Common myeloid progenitor, CD34-positive (primary cell): ENCODE measurements around the gene SHISAL1.

Source experiments
- CTCF ChIA-PET: fragments of 350-600 bp; sonication (Branson Sonifier 250); formaldehyde crosslinking; loops from one replicate; lab custom pipeline; 2021; ENCODE audit warnings: antibody characterized with exemption; lab: Charles Lee
- POLR2A ChIA-PET: fragments of 350-600 bp; sonication (Branson Sonifier 250); formaldehyde crosslinking; loops from one replicate; lab custom pipeline; 2021; ENCODE audit warnings: antibody characterized with exemption; lab: Charles Lee
- DNase-seq, 3 donors: peaks; one replicate each; pipeline versions ENCODE4 v3.0.0 to v3.0.0-alpha.2; 2013
- H3K27ac ChIP-seq, 2 experiments: 1 replicate in 1 of 2; 2 replicates in 1 of 2; pipeline ENCODE4 v1.7.0; 2013; ENCODE audit warnings: inconsistent platforms in 2 of 2, low read length in 2 of 2, mild to moderate bottlenecking in 2 of 2, low read depth in 1 of 2, moderate library complexity in 1 of 2; ENCODE audit not compliant: severe bottlenecking in 2 of 2, insufficient read depth in 1 of 2, poor library complexity in 1 of 2
- H3K27me3 ChIP-seq, 5 experiments: replicated peaks in 2 of 5; 1 replicate in 3 of 5; 2 replicates in 2 of 5; pipeline versions ENCODE4 v1.6.1 to v1.7.0; 2013; ENCODE audit warnings: low read length in 4 of 5, mild to moderate bottlenecking in 2 of 5, moderate library complexity in 2 of 5, inconsistent platforms in 1 of 5; ENCODE audit not compliant: insufficient read depth in 5 of 5, control insufficient read depth in 4 of 5
- H3K36me3 ChIP-seq, 4 experiments: 1 replicate in 2 of 4; 2 replicates in 2 of 4; pipeline versions ENCODE4 v1.6.1 to v1.7.0; 2013; ENCODE audit warnings: low read length in 3 of 4, control low read depth in 1 of 4, mild to moderate bottlenecking in 1 of 4; ENCODE audit not compliant: control insufficient read depth in 4 of 4, insufficient read depth in 4 of 4
- H3K4me1 ChIP-seq, 4 experiments: 1 replicate in 3 of 4; 2 replicates in 1 of 4; pipeline versions ENCODE4 v1.6.1 to v1.7.1; 2013; ENCODE audit warnings: low read length in 3 of 4, mild to moderate bottlenecking in 3 of 4, control low read depth in 1 of 4, inconsistent platforms in 1 of 4, moderate library complexity in 1 of 4; ENCODE audit not compliant: control insufficient read depth in 4 of 4, insufficient read depth in 4 of 4; ENCODE audit errors: control extremely low read depth in 1 of 4
- H3K4me3 ChIP-seq, 7 experiments: 1 replicate in 4 of 7; 2 replicates in 3 of 7; pipeline versions ENCODE4 v1.5.1 to v1.7.0; 2013; ENCODE audit warnings: mild to moderate bottlenecking in 7 of 7, low read length in 6 of 7, moderate library complexity in 6 of 7, inconsistent platforms in 2 of 7, low read depth in 2 of 7, control low read depth in 1 of 7; ENCODE audit not compliant: insufficient read depth in 4 of 7, control insufficient read depth in 1 of 7; ENCODE audit errors: extremely low read depth in 1 of 7
- H3K9me3 ChIP-seq, 5 experiments: 1 replicate in 4 of 5; 2 replicates in 1 of 5; pipeline versions ENCODE4 v1.6.1 to v1.7.1; 2013; ENCODE audit warnings: low read length in 4 of 5, mild to moderate bottlenecking in 2 of 5, inconsistent platforms in 1 of 5, low read depth in 1 of 5, moderate library complexity in 1 of 5; ENCODE audit not compliant: control insufficient read depth in 4 of 5, insufficient read depth in 2 of 5; ENCODE audit errors: control extremely low read depth in 1 of 5
- WGBS: methylation state at CpG from one replicate; pipeline ENCODE4 v1.1.5; 2013; ENCODE audit not compliant: insufficient coverage; 5-methylcytosine and 5-hydroxymethylcytosine counted together

Gene SHISAL1

GRCh38 chr22:44220727-44221680 is 91.7 kb downstream of the SHISAL1 start:
- Histone ChIP-seq H3K4me1 (no peaks in the 10 kb centered on the region), H3K9me3 (no peaks in the 10 kb centered on the region), H3K27ac (no peak overlapping the region), H3K4me3 (no peak overlapping the region), H3K27me3 (peaks cover 0 to 9% (median 3%) of the 10 kb centered on the region in 5 experiments), H3K36me3 (no peaks in the 10 kb centered on the region)
- CTCF ChIA-PET, result interaction anchor here (0.7 to 1.2 kb wide), 2 partner anchors 19 to 86 kb away, joined by 3 read pairs; no protein-coding TSS in a partner anchor
- DNase-seq, result no peak
- WGBS, result 96% methylated on average over 16 of the region's 23 CpGs
- POLR2A ChIA-PET, result interaction anchor here (1.6 kb wide), 1 partner anchor 14 kb away, joined by 3 read pairs; no protein-coding TSS in a partner anchor

- 100% methylated on average over 14 of the region's 21 CpGs for WGBS
These were observed 93.5 kb downstream of the SHISAL1 start for GRCh38 chr22:44219101-44219870.

DNA sequence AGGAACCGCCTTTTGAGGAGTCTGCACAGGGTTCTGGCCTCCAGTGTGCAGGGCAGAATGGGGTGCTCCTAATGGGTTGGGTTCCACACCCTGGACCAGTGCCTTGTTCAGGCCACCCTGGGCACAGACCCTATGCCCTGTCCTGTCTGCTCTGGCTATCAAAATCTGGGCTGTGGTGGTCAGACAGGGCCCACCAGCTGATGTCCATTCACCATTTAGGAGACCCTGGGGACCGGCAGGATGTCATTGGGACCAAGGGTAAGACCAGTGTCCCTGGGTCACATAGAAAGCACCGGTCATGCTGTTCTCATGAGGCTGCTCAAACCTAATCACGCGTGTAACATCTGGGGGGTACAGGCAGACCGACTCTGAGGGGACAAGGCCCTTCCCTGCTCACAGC is 94.7 kb downstream of the SHISAL1 start:
- no peak for DNase-seq
- Histone ChIP-seq H3K9me3 (peaks cover 0 to 5% (median 4%) of the 10 kb centered on the region in 5 experiments), H3K36me3 (peaks cover 0 to 11% (median 2%) of the 10 kb centered on the region in 4 experiments), H3K27ac (no peak overlapping the region), H3K27me3 (no peaks in the 10 kb centered on the region), H3K4me3 (no peak overlapping the region), H3K4me1 (no peaks in the 10 kb centered on the region)
- CTCF ChIA-PET, result no interaction called here
- POLR2A ChIA-PET, result no interaction called here
- 90% methylated on average over 6 of the region's 6 CpGs for WGBS

More at GRCh38 chr22:44219101-44219870, 93.5 kb downstream of the SHISAL1 start:
- no peaks in the 10 kb centered on the region for H3K4me1 ChIP-seq
- POLR2A ChIA-PET, result no interaction called here
- no peak overlapping the region for H3K4me3 ChIP-seq
- no peak for DNase-seq
- H3K36me3 ChIP-seq, result no peaks in the 10 kb centered on the region
- H3K27me3 ChIP-seq, result peaks cover 0 to 3% (median 0%) of the 10 kb centered on the region in 5 experiments
- CTCF ChIA-PET, result no interaction called here
- no peak overlapping the region for H3K27ac ChIP-seq
- H3K9me3 ChIP-seq, result peaks cover 0 to 5% (median 4%) of the 10 kb centered on the region in 5 experiments

GRCh38 chr22:44217346-44217745 is 95.4 kb downstream of the SHISAL1 start:
- whole genome bisulfite sequencing, result 88% methylated on average over 7 of the region's 7 CpGs
- H3K4me1 ChIP-seq, result no peaks in the 10 kb centered on the region
- POLR2A ChIA-PET, result no interaction called here

GRCh38 chr22:44215287-44215686 is 97.5 kb downstream of the SHISAL1 start:
- 100% methylated on average over 1 of the region's 4 CpGs for WGBS
- H3K36me3 ChIP-seq, result peaks cover 0 to 11% (median 2%) of the 10 kb centered on the region in 4 experiments
- peaks cover 0 to 4% (median 0%) of the 10 kb centered on the region in 4 experiments for H3K4me1 ChIP-seq
- ChIA-PET POLR2A (no interaction called here), CTCF (no interaction called here)
- DNase-seq, result no peak
- H3K9me3 ChIP-seq, result peaks cover 0 to 5% (median 4%) of the 10 kb centered on the region in 5 experiments
- H3K27ac ChIP-seq, result no peak overlapping the region
- no peaks in the 10 kb centered on the region for H3K27me3 ChIP-seq
- no peak overlapping the region for H3K4me3 ChIP-seq

More at GRCh38 chr22:44217346-44217745, 95.4 kb downstream of the SHISAL1 start:
- Histone ChIP-seq H3K36me3 (peaks cover 0 to 11% (median 2%) of the 10 kb centered on the region in 4 experiments), H3K27me3 (no peaks in the 10 kb centered on the region), H3K4me3 (no peak overlapping the region), H3K9me3 (peaks cover 0 to 5% (median 4%) of the 10 kb centered on the region in 5 experiments), H3K27ac (no peak overlapping the region)
- CTCF ChIA-PET, result no interaction called here
- no peak for DNase-seq

GRCh38 chr22:44214764-44215163 is 98.0 kb downstream of the SHISAL1 start:
- CTCF ChIA-PET, result no interaction called here
- H3K27me3 ChIP-seq, result no peaks in the 10 kb centered on the region
- no peak for DNase-seq
- WGBS, result 98% methylated on average over 5 of the region's 6 CpGs
- POLR2A ChIA-PET, result no interaction called here
- no peak overlapping the region for H3K27ac ChIP-seq
- no peak overlapping the region for H3K4me3 ChIP-seq
- H3K36me3 ChIP-seq, result peaks cover 0 to 14% (median 3%) of the 10 kb centered on the region in 4 experiments
- H3K9me3 ChIP-seq, result peaks cover 0 to 5% (median 4%) of the 10 kb centered on the region in 5 experiments
- H3K4me1 ChIP-seq, result peaks cover 0 to 4% (median 0%) of the 10 kb centered on the region in 4 experiments
